Measurements from ENCODE around the gene DIPK1B. TPM values are rescaled to one million over a fixed set of nuclear protein-coding genes. Genes with fewer than 3 reads are reported as not detected.
A peak's percentile ranks its signal among the peaks of the same experiment; 100 is the strongest.

The DIPK1B gene
- total and polyA plus RNA-seq, 2 donors (not counting 3 experiments of a cell fraction or from before 2014, with no cell fraction given) = 253 to 441 TPM

DNA sequence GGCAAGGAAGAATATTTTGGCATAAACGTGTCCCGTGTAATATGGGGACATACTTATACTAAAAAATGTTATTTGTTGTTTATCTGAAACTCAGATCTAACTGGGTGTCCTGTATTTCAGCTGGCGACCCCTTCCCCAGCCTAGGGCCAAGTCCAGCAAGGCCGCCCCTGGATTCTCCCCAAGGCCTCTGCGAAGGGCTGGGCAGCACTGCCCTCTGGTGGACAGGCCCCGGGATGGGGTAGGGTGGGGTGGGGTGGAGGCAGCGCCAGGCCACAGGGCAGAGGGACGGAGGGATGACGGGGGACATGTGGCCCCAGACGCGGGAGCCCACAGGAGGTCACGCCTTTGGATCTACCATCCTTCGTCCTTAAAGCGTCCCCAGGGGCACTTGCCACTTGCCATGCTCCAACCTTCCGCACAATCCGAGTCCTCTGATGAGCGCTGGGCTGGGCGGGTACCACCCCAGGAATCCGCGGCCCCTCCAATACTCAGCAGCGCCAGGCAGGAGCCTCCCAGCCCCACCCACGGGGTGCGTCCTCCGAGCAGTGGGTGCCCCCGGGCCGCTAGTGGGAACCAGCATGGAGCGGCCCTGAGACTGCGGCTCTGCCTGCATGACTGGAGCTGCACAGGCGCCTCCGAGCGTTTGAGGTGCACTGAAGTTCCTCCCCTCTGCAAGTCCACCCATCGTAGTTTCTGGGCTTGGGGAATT is 18.1 kb upstream of the DIPK1B start:
- DNase-seq (ENCODE audit: low read depth, low spot score) = peak; percentile 61
- H3K4me3 ChIP-seq (replicated peaks in 1 of 3; ENCODE audit: insufficient read depth in 1 of 3, low read depth in 1 of 3, low read length in 3 of 3) = no peak overlapping the region
- ChIA-PET CTCF (interaction anchor here (0.7 to 1.6 kb wide), 10 partner anchors 8 to 210 kb away, joined by 3 to 6 read pairs (median 4); no protein-coding TSS in a partner anchor), POLR2A (no interaction called here)
- no peak overlapping the region for H3K4me2 ChIP-seq (ENCODE audit: insufficient read depth, low read length)
- no peak overlapping the region for H2AFZ ChIP-seq (ENCODE audit: low read depth, low read length)
- BruUV-seq (replicated peaks) = no TSS peak
- no peaks in the 10 kb centered on the region for H4K20me1 ChIP-seq (replicated peaks; ENCODE audit: control insufficient read depth, extremely low read depth, insufficient read depth, low read length)
- H3K36me3 ChIP-seq (ENCODE audit: control insufficient read depth in 2 of 2, extremely low read depth in 1 of 2, insufficient read depth in 2 of 2, low read length in 2 of 2) = no peaks in the 10 kb centered on the region
- H3K9ac ChIP-seq (replicated peaks; ENCODE audit: extremely low read depth, insufficient read depth, low read length) = no peak overlapping the region
- H3K4me1 ChIP-seq (ENCODE audit: control insufficient read depth, extremely low read depth, insufficient read depth, low read length) = peaks cover 6% of the 10 kb centered on the region
- intact Hi-C loops (cut with micrococcal nuclease) = loop anchor here (1.0 kb wide), 1 partner anchor 209 kb away; no protein-coding TSS in a partner anchor
- no peaks in the 10 kb centered on the region for H3K79me2 ChIP-seq (ENCODE audit: control insufficient read depth, insufficient read depth, low read length)
- no peaks in the 10 kb centered on the region for H3K9me3 ChIP-seq (replicated peaks; ENCODE audit: control insufficient read depth, insufficient read depth, low read length)
- no peak overlapping the region for H3K27ac ChIP-seq (ENCODE audit: insufficient read depth, low read depth, low read length)
- H3K9me1 ChIP-seq (replicated peaks; ENCODE audit: control insufficient read depth, extremely low read depth, insufficient read depth, low read length) = no peaks in the 10 kb centered on the region
- no peak for TF ChIP-seq GATA2 (IDR thresholded peaks at IDR 0.05; ENCODE audit: insufficient read depth, insufficient read length, low read depth, low read length)
- TF ChIP-seq, protein P1, sequence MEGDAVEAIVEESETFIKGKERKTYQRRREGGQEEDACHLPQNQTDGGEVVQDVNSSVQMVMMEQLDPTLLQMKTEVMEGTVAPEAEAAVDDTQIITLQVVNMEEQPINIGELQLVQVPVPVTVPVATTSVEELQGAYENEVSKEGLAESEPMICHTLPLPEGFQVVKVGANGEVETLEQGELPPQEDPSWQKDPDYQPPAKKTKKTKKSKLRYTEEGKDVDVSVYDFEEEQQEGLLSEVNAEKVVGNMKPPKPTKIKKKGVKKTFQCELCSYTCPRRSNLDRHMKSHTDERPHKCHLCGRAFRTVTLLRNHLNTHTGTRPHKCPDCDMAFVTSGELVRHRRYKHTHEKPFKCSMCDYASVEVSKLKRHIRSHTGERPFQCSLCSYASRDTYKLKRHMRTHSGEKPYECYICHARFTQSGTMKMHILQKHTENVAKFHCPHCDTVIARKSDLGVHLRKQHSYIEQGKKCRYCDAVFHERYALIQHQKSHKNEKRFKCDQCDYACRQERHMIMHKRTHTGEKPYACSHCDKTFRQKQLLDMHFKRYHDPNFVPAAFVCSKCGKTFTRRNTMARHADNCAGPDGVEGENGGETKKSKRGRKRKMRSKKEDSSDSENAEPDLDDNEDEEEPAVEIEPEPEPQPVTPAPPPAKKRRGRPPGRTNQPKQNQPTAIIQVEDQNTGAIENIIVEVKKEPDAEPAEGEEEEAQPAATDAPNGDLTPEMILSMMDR (IDR thresholded peaks at IDR 0.05; ENCODE audit: extremely low read depth in 1 of 2, insufficient read depth in 1 of 2, low read depth in 1 of 2, low read length in 2 of 2) = peak; percentile 75 to 89
- H3K27me3 ChIP-seq (ENCODE audit: control insufficient read depth in 2 of 2, insufficient read depth in 2 of 2, low read length in 2 of 2) = no peaks in the 10 kb centered on the region
- dilution Hi-C loops (cut with MboI; ENCODE audit: extremely low pct_ligation_motif_present, low sequenced_read_pairs) = no loop called here
- peak; percentile 24 for FAIRE-seq

DNA sequence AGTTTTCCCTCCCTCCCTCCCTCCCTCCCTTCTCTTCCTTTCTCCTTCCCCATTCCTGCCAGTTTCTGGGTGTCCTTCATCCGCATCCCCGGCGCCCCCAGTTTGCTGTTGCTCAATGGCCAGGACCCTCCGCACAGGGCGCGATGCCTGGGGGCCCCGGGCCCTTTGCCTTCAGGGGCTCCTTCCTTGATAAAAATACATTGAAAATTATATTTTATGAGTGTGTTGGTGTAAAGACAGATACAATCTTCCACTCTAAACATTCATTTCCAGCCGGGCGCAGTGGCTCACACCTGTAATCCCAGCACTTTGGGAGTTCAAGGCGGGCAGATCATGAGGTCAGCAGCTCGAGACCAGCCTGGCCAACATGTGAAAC is 17.5 kb upstream of the DIPK1B start:
- H3K36me3 ChIP-seq (ENCODE audit: control insufficient read depth in 2 of 2, extremely low read depth in 1 of 2, insufficient read depth in 2 of 2, low read length in 2 of 2) = no peaks in the 10 kb centered on the region
- H3K4me3 ChIP-seq (replicated peaks in 1 of 3; ENCODE audit: insufficient read depth in 1 of 3, low read depth in 1 of 3, low read length in 3 of 3) = no peak overlapping the region
- FAIRE-seq = no peak
- H3K9me1 ChIP-seq (replicated peaks; ENCODE audit: control insufficient read depth, extremely low read depth, insufficient read depth, low read length) = no peaks in the 10 kb centered on the region
- intact Hi-C loops (cut with micrococcal nuclease) = loop anchor here (1.0 kb wide), 1 partner anchor 210 kb away; no protein-coding TSS in a partner anchor
- H3K27ac ChIP-seq (ENCODE audit: insufficient read depth, low read depth, low read length) = no peak overlapping the region
- H3K27me3 ChIP-seq (ENCODE audit: control insufficient read depth in 2 of 2, insufficient read depth in 2 of 2, low read length in 2 of 2) = no peaks in the 10 kb centered on the region
- H3K4me2 ChIP-seq (ENCODE audit: insufficient read depth, low read length) = no peak overlapping the region
- ChIA-PET POLR2A (no interaction called here), CTCF (interaction anchor here (0.8 to 1.6 kb wide), 5 partner anchors 8 to 32 kb away, joined by 3 to 5 read pairs (median 4); no protein-coding TSS in a partner anchor)
- no TSS peak for BruUV-seq (replicated peaks)
- H2AFZ ChIP-seq (ENCODE audit: low read depth, low read length) = no peak overlapping the region
- no peaks in the 10 kb centered on the region for H4K20me1 ChIP-seq (replicated peaks; ENCODE audit: control insufficient read depth, extremely low read depth, insufficient read depth, low read length)
- DNase-seq (ENCODE audit: low read depth, low spot score) = no peak
- dilution Hi-C loops (cut with MboI; ENCODE audit: extremely low pct_ligation_motif_present, low sequenced_read_pairs) = no loop called here
- H3K79me2 ChIP-seq (ENCODE audit: control insufficient read depth, insufficient read depth, low read length) = no peaks in the 10 kb centered on the region
- peaks cover 6% of the 10 kb centered on the region for H3K4me1 ChIP-seq (ENCODE audit: control insufficient read depth, extremely low read depth, insufficient read depth, low read length)
- no peak overlapping the region for H3K9ac ChIP-seq (replicated peaks; ENCODE audit: extremely low read depth, insufficient read depth, low read length)
- TF ChIP-seq, protein P2, sequence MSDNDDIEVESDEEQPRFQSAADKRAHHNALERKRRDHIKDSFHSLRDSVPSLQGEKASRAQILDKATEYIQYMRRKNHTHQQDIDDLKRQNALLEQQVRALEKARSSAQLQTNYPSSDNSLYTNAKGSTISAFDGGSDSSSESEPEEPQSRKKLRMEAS (IDR thresholded peaks at IDR 0.05; ENCODE audit: insufficient read depth, insufficient read length) = no peak
- TF ChIP-seq EZH2 (IDR thresholded peaks at IDR 0.05; ENCODE audit: borderline replicate concordance, low read depth, low read length, severe bottlenecking) (no peak), POLR2AphosphoS5 (IDR thresholded peaks at IDR 0.05; ENCODE audit: insufficient read depth, low read depth, low read length) (no peak), MYC (IDR thresholded peaks at IDR 0.05; ENCODE audit: low read depth, low read length) (no peak), GATA2 (IDR thresholded peaks at IDR 0.05; ENCODE audit: insufficient read depth, insufficient read length, low read depth, low read length) (no peak), JUN (IDR thresholded peaks at IDR 0.05; ENCODE audit: borderline replicate concordance, insufficient read depth, insufficient read length, low read depth) (no peak), FOS (IDR thresholded peaks at IDR 0.05; ENCODE audit: borderline replicate concordance, insufficient read depth, low read length) (no peak)
- TF ChIP-seq, protein P1 (IDR thresholded peaks at IDR 0.05; ENCODE audit: extremely low read depth in 1 of 2, insufficient read depth in 1 of 2, low read depth in 1 of 2, low read length in 2 of 2) = no peak
- no peaks in the 10 kb centered on the region for H3K9me3 ChIP-seq (replicated peaks; ENCODE audit: control insufficient read depth, insufficient read depth, low read length)
